ENCODE results near the gene CAP1. TPM values are rescaled to one million over a fixed set of nuclear protein-coding genes. Genes with fewer than 3 reads are reported as not detected.

The CAP1 gene
- polyA plus RNA-seq, 1 experiment, result 585 TPM

- ChIA-PET POLR2A (no interaction called here), CTCF (interaction anchor here (0.7 to 1.3 kb wide), 3 partner anchors 19 to 27 kb away, joined by 3 to 4 read pairs (median 3); no protein-coding TSS in a partner anchor)
- no peak for TF ChIP-seq CTCF (IDR thresholded peaks at IDR 0.05; ENCODE audit: insufficient read depth, low read depth, low read length)
- DNase-seq (ENCODE audit: low read depth), result no peak
- Histone ChIP-seq H3K36me3 (ENCODE audit: control insufficient read depth, insufficient read depth, low read length) (peaks cover 8% of the 10 kb centered on the region), H3K4me3 (ENCODE audit: low read depth, low read length) (no peak overlapping the region), H3K27me3 (ENCODE audit: control insufficient read depth, insufficient read depth, low read length) (no peaks in the 10 kb centered on the region)
Measured at GRCh38 chr1:40058097-40058452, 17.5 kb downstream of the CAP1 start.

- POLR2A ChIA-PET, result no interaction called here
- DNase-seq (ENCODE audit: low read depth), result no peak
- CTCF ChIA-PET, result interaction anchor here (1.0 to 1.3 kb wide), 2 partner anchors 18 to 26 kb away, joined by 3 to 4 read pairs; no protein-coding TSS in a partner anchor
- no peak for TF ChIP-seq CTCF (IDR thresholded peaks at IDR 0.05; ENCODE audit: insufficient read depth, low read depth, low read length)
- Histone ChIP-seq H3K4me3 (ENCODE audit: low read depth, low read length) (no peak overlapping the region), H3K27me3 (ENCODE audit: control insufficient read depth, insufficient read depth, low read length) (no peaks in the 10 kb centered on the region), H3K36me3 (ENCODE audit: control insufficient read depth, insufficient read depth, low read length) (peaks cover 8% of the 10 kb centered on the region)
Measured at GRCh38 chr1:40058453-40059337, 18.2 kb downstream of the CAP1 start.

- ChIA-PET POLR2A (interaction anchor here (0.6 kb wide), 1 partner anchor 25 kb away, joined by 4 read pairs; no protein-coding TSS in a partner anchor), CTCF (interaction anchor here (1.5 kb wide), 1 partner anchor 17 kb away, joined by 6 read pairs; no protein-coding TSS in a partner anchor)
- H3K27me3 ChIP-seq (ENCODE audit: control insufficient read depth, insufficient read depth, low read length), result no peaks in the 10 kb centered on the region
- TF ChIP-seq CTCF (IDR thresholded peaks at IDR 0.05; ENCODE audit: insufficient read depth, low read depth, low read length), result no peak
- H3K36me3 ChIP-seq (ENCODE audit: control insufficient read depth, insufficient read depth, low read length), result peaks cover 12% of the 10 kb centered on the region
- no peak for DNase-seq (ENCODE audit: low read depth)
- no peak overlapping the region for H3K4me3 ChIP-seq (ENCODE audit: low read depth, low read length)
Measured at GRCh38 chr1:40059338-40059959, 18.9 kb downstream of the CAP1 start.

GRCh38 chr1:40059960-40060750 lies 19.6 kb downstream of the CAP1 start:
- CTCF ChIA-PET, result interaction anchor here (1.0 to 1.6 kb wide), 3 partner anchors 10 to 16 kb away, joined by 3 to 7 read pairs (median 6); no protein-coding TSS in a partner anchor
- no peak overlapping the region for H3K4me3 ChIP-seq (ENCODE audit: low read depth, low read length)
- no peak for DNase-seq (ENCODE audit: low read depth)
- peaks cover 19% of the 10 kb centered on the region for H3K36me3 ChIP-seq (ENCODE audit: control insufficient read depth, insufficient read depth, low read length)
- POLR2A ChIA-PET, result interaction anchor here (0.6 kb wide), 1 partner anchor 26 kb away, joined by 4 read pairs; no protein-coding TSS in a partner anchor
- no peaks in the 10 kb centered on the region for H3K27me3 ChIP-seq (ENCODE audit: control insufficient read depth, insufficient read depth, low read length)
- no peak for TF ChIP-seq CTCF (IDR thresholded peaks at IDR 0.05; ENCODE audit: insufficient read depth, low read depth, low read length)
